ENCODE results near the gene CDH23.
A peak's percentile ranks its signal among the peaks of the same experiment; 100 is the strongest.

The CDH23 gene

DNA sequence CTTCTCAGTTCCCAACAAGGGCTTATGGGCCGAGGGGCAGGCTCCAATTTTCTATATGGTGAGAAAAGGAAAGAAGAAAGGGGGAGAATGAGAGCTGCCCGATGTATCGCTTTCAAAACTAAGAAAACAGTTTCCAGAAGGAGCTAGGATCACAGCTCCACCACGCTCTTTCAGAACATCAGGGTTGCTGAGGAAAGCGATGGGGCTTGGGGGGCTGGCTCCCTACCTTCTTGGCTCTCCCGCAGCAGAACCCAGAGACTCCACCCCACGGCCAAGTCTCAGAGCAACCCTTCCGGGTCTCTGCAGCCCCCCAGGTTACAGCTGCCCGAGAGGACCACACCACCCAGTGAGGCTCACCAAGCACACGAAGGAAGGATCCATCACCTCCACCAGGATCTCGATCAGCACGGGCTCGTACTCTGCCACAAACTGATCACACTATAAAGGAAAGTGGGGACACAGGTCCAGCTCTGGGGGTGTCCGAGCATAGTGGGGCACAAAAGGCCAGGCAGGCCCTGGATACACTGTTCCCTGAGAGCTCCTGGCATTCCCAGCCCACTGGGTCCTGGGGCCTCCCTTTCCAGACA lies 422.0 kb downstream of the CDH23 start:
- in situ Hi-C loops (cut with HindIII; ENCODE audit: low sequenced_read_pairs): no loop called here
- no peak overlapping the region for H3K4me3 ChIP-seq (ENCODE audit: low read depth, low read length)
- TF ChIP-seq, protein P1, sequence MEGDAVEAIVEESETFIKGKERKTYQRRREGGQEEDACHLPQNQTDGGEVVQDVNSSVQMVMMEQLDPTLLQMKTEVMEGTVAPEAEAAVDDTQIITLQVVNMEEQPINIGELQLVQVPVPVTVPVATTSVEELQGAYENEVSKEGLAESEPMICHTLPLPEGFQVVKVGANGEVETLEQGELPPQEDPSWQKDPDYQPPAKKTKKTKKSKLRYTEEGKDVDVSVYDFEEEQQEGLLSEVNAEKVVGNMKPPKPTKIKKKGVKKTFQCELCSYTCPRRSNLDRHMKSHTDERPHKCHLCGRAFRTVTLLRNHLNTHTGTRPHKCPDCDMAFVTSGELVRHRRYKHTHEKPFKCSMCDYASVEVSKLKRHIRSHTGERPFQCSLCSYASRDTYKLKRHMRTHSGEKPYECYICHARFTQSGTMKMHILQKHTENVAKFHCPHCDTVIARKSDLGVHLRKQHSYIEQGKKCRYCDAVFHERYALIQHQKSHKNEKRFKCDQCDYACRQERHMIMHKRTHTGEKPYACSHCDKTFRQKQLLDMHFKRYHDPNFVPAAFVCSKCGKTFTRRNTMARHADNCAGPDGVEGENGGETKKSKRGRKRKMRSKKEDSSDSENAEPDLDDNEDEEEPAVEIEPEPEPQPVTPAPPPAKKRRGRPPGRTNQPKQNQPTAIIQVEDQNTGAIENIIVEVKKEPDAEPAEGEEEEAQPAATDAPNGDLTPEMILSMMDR (IDR thresholded peaks at IDR 0.05; ENCODE audit: low read depth, low read length, missing control alignments): no peak
- no peak for DNase-seq (ENCODE audit: low read depth)

DNA sequence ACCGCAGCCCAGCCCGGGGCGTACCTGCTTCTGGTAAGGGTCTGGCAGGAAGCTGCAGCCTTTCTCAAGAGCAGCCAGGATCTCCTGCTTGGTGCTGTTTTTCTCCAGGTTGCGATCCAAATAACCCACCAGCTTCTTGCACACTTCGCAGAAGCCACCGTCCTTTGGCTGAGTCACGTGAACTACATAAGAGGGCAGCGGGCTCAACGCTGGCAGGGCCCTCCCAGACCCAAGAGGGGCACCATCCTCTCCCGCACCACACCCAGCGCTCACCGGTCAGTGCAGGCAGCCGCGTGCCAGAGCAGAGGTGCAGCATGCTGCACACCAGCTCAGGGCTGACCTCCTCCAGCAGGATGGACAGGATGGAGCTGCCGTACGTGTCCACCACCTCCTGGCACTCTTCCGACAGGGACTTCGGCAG lies 422.7 kb downstream of the CDH23 start:
- TF ChIP-seq, protein P1 (IDR thresholded peaks at IDR 0.05; ENCODE audit: low read depth, low read length, missing control alignments): no peak
- no peak for DNase-seq (ENCODE audit: low read depth)
- in situ Hi-C loops (cut with HindIII; ENCODE audit: low sequenced_read_pairs): no loop called here
- H3K4me3 ChIP-seq (ENCODE audit: low read depth, low read length): no peak overlapping the region

DNA sequence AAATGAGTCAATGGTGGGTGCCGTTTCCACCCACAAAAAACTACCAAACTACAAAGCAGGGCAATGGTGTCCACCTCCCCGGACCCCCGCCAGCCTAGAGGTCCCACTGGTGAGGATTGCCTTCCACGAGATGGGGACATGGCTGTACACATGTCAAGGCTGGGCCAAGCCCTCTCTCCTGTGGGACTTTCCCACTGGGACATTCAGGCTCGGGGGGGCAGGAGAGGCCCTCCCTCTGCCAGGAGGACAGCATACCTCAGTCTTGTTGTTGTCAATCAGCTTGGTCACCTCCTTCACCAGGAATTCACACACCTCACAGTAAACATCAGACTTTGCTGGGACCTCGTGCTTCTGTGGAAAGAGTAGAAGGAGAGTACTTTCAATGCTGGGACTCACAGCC lies 423.3 kb downstream of the CDH23 start:
- TF ChIP-seq, protein P1 (IDR thresholded peaks at IDR 0.05; ENCODE audit: low read depth, low read length, missing control alignments): no peak
- DNase-seq (ENCODE audit: low read depth): no peak
- H3K4me3 ChIP-seq (ENCODE audit: low read depth, low read length): no peak overlapping the region
- in situ Hi-C loops (cut with HindIII; ENCODE audit: low sequenced_read_pairs): no loop called here

DNA sequence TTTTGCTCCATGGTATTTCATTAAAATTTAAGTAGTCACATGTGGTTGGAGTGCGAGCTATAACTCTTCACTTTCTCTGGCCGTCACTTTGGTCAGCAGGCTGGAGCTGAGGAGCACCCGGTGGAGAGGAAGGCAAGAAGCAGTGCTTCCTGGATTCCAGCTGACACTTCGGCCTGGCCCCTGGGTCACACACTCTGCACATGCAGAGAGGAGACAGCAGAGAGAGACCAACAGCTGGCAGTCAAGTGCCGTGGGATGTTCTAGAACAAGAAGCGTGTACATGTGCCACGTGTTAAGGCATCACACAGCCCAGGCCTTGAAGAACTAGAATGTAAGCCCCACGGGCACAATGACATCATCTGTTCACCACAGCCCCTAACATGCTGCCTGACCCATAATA lies 424.2 kb downstream of the CDH23 start:
- TF ChIP-seq, protein P1 (IDR thresholded peaks at IDR 0.05; ENCODE audit: low read depth, low read length, missing control alignments): no peak
- in situ Hi-C loops (cut with HindIII; ENCODE audit: low sequenced_read_pairs): no loop called here

DNA sequence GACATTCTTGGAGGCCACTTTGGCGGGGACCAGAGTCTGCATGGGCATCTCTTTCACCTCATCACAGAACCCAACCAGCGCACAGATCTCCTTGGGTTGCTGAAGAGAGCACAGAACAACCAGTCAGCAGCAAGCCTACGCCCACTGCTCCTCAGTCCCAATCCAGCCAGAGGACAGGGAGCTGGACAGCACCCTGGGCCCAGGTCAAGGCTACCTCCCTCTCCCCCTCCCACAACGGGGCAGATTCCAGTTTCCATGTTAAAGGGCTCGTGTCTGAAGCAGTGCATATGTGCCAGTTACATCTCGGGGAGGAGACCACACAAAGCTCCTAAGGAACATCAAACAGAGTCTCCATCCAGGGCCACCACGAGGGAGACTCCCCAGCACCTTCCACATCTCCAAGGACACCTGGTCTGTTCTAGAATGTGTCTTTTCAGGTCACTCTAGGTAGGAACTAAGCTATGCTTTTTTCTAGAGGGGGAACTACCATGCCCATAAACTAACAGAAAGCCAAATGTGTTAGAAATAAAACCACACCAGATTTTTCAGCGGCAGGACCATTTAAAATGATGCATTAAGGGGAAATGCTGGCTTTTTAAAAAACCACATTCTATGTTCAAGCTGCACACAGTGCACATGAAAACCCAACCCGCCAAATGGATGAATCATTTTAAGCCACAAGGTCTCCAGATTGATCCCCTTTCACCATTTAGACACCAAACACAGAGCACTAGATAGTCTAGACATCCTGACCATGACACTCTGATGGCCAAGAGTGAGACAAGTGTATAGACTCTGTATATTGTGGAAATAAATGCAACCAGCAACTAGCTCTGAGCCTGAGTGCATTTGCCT lies 425.4 kb downstream of the CDH23 start:
- no peak overlapping the region for H3K4me3 ChIP-seq (ENCODE audit: low read depth, low read length)
- peak; percentile 59 for DNase-seq (ENCODE audit: low read depth)
- in situ Hi-C loops (cut with HindIII; ENCODE audit: low sequenced_read_pairs): no loop called here
- TF ChIP-seq, protein P1 (IDR thresholded peaks at IDR 0.05; ENCODE audit: low read depth, low read length, missing control alignments): no peak

More for the DNA sequence above, 424.2 kb downstream of the CDH23 start:
- DNase-seq (ENCODE audit: low read depth): no peak
- no peak overlapping the region for H3K4me3 ChIP-seq (ENCODE audit: low read depth, low read length)

DNA sequence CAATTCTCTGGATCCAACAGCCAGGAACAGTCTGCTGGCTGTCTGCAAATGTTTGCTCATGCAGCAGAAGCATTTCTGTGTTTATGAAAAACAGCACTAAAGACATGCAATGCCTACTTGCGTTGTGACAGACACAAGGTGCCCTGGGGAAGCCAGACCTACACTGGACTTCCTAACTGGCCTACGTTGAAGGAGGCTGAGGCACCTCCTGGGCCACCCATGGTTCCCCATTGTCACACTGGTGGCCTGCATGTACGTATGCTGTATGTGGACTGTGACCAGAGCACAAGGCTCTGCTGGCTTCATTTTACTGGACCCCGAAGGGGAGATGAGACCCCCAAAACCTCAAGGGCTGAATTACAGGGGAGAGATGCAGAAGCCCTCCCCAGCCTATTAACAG lies 426.6 kb downstream of the CDH23 start:
- no peak overlapping the region for H3K4me3 ChIP-seq (ENCODE audit: low read depth, low read length)
- in situ Hi-C loops (cut with HindIII; ENCODE audit: low sequenced_read_pairs): no loop called here
- no peak for DNase-seq (ENCODE audit: low read depth)
- TF ChIP-seq, protein P1 (IDR thresholded peaks at IDR 0.05; ENCODE audit: low read depth, low read length, missing control alignments): no peak

All from astrocyte of the cerebellum (primary cell).